Skeletal muscle cell (primary cell): ENCODE results near the gene TBXAS1.

Experiments used
- DNase-seq: peaks from one replicate; pipeline ENCODE4 v3.0.0-alpha.2; 2010; ENCODE audit warnings: low read depth
- H3K4me3 ChIP-seq: 2 replicates; pipeline ENCODE4 v1.5.1; 2011; ENCODE audit warnings: low read depth, mild to moderate bottlenecking, control low read depth, low read length, moderate library complexity

The TBXAS1 gene

DNA sequence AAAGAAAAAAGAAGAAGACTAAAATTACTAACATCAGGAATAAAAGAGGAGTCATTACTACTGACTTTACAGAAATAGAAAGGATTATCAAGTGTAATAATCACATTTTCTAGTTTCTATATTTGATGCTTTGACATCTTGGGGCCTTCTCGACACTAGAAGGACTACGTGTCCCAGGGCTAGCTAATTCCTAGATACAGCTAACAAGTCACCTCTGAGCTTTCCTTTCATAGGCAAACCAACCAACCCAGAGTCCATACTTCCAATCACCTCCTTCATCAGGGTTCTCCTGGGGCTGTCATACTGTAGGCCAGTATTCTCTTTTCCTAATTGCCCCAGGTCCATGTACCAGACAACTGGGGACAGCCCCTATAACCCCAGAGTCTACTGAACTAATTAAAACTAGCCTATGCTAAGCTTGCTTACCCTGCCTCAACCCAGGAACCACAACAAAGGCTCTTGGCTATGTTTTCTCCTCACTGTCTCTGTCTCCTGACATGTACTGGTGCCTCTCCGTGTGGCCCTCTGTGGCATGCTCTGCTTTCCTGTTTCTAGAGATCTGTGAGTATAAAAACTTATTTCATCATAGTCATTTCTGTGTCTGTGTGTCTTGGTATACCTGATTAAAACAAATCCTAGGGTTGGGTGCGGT lies 240.4 kb downstream of the TBXAS1 start:
- no peak for DNase-seq
- no peak overlapping the region for H3K4me3 ChIP-seq
